GM15510 (cell line): ENCODE data around the gene ACBD6.

Source experiments
- POLR2A ChIP-seq: IDR thresholded peaks from 3 replicates; pipeline ENCODE4 v1.6.1; 2011; ENCODE audit warnings: borderline replicate concordance; ENCODE audit not compliant: insufficient read length; ENCODE audit errors: extremely low read depth

The ACBD6 gene

DNA sequence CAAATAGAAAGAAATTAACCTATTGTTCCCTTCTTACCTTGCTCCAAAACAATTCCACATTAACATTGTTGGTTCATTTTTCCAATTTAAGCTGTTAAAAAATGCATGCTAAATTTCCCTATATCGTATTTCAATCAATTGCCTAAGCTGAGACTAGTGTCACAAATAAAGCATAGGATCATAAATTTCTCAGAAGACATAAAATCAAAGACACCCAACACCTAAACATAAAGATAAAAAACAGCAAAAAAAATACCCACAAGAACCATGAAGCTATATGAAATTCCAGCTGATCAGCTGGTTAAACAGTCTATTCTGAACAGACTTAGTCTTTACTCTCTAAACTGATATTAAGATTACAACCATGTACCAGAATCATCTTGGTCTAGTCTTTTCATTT lies 32.3 kb downstream of the ACBD6 start:
- TF ChIP-seq POLR2A, result no peak

- TF ChIP-seq POLR2A, result no peak
These were observed 34.1 kb downstream of the ACBD6 start for GRCh38 chr1:180468311-180468710.

- no peak for TF ChIP-seq POLR2A
These were observed 40.3 kb downstream of the ACBD6 start for GRCh38 chr1:180462102-180462501.

DNA sequence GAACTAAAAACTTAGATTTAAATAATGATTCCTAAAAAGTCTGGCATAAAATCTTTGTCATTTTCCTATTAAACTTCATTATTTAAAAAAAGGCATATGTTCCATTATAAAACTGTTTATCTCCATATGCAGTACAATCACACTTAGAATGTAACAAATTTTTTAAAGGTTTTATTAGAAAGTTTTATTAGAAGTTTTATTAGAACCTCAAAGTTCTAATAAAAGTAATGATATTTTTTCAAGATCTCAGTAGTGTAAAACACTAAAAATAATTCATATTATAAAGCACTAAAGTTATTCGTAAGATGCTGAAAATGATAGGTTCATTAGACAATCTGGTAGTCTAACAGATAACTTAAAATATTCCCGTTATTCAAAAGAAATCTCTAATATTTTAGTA lies 43.6 kb downstream of the ACBD6 start:
- TF ChIP-seq POLR2A, result no peak

- TF ChIP-seq POLR2A, result no peak
These were observed 46.2 kb downstream of the ACBD6 start for GRCh38 chr1:180456191-180456590.

GRCh38 chr1:180451504-180451903 lies 50.9 kb downstream of the ACBD6 start:
- TF ChIP-seq POLR2A, result no peak

GRCh38 chr1:180444522-180444921 lies 57.9 kb downstream of the ACBD6 start:
- no peak for TF ChIP-seq POLR2A

- no peak for TF ChIP-seq POLR2A
These were observed 62.0 kb downstream of the ACBD6 start for GRCh38 chr1:180440335-180440734.

- no peak for TF ChIP-seq POLR2A
These were observed 66.8 kb downstream of the ACBD6 start for GRCh38 chr1:180435566-180435965.

DNA sequence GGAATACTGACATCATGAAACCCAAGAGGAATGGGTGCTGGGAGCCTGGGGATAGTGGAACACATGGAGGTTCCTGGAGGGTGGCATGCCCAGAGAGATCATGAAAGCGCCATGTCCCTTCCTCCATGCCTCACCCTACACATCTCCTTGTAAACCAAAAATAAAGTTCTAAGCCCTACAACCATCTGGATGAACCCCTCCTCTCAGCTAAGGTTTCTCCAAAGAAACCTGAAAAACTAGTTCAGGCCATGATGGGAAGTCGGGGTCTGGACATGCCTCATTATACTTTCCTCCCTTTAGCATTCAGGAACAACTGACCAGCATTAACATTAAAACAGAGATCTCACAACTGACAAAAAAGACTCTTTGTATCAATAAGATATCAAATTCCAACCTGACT lies 68.5 kb downstream of the ACBD6 start:
- no peak for TF ChIP-seq POLR2A

DNA sequence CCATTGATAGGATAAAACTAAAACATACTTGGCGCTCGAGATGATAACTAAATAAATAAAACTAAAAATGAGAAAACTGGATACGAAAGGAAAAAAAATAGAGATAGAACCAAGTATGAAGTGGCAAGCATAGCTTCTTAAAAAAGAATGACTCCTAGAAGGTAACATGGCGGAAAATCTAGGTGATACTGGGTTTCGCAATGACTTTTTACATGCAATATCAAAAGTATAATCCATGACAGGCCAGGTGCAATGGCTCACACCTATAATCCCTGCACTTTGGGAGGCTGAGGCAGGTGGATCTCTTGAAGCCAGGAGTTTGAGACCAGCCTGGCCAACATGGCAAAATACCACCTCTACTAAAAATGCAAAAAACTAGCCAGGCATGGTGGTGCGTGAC lies 70.7 kb downstream of the ACBD6 start:
- no peak for TF ChIP-seq POLR2A

- TF ChIP-seq POLR2A, result no peak
These were observed 73.3 kb downstream of the ACBD6 start for GRCh38 chr1:180428782-180429695.

GRCh38 chr1:180425952-180426351 lies 76.4 kb downstream of the ACBD6 start:
- TF ChIP-seq POLR2A, result no peak

DNA sequence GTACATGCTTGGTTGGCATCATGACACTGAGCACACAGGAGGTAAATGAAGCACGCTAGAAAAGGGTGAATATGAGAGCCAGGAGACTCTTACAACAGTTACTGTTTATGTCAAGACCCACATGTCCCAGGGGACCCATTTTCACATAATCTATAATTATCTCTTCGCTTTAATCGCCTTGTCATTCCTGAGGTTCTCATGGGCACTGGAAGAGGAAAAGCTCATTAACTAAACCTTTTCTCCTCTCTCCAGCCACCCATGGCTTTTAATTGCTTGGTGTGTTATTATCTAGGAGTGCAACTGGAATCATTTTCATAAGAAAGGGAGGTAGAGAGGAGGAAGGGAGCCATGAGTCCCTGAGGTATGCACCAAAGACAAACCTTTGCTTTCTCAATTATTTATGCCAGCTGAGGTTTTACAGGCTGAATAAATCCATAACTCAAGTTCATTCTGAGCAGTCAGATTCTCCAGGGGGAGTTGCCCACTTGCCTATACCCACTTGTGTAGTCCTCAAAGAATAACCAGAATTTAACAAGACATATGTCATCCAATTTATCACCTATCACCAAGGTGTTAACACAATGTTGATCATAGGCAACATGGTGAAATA lies 77.4 kb downstream of the ACBD6 start:
- no peak for TF ChIP-seq POLR2A

DNA sequence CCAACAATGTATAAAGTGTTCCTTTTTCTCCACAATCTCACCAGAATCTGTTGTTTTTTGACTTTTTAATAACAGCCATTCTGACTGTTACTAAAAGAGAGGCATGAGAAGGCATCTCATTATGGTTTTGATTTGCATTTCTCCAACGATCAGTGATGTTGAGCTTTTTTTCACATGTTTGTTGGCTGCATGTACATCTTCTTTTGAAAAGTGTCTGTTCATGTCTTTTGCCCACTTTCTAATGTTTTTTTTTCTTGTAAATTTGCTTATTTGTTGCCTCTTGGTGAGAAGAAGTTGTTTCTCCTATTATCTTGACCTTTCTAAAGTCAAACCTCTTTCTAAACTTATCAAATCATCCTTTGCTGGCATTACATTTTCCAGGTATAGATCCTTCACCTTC lies 80.8 kb downstream of the ACBD6 start:
- no peak for TF ChIP-seq POLR2A
